GDM1 (cell line): ENCODE results near the gene RAB36.

Experiments used
- DNase-seq: peaks from one replicate; lab custom pipeline; 2025; lab: John Stamatoyannopoulos, UW

The RAB36 gene, protein sequence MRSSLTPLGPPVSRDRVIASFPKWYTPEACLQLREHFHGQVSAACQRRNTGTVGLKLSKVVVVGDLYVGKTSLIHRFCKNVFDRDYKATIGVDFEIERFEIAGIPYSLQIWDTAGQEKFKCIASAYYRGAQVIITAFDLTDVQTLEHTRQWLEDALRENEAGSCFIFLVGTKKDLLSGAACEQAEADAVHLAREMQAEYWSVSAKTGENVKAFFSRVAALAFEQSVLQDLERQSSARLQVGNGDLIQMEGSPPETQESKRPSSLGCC

DNA sequence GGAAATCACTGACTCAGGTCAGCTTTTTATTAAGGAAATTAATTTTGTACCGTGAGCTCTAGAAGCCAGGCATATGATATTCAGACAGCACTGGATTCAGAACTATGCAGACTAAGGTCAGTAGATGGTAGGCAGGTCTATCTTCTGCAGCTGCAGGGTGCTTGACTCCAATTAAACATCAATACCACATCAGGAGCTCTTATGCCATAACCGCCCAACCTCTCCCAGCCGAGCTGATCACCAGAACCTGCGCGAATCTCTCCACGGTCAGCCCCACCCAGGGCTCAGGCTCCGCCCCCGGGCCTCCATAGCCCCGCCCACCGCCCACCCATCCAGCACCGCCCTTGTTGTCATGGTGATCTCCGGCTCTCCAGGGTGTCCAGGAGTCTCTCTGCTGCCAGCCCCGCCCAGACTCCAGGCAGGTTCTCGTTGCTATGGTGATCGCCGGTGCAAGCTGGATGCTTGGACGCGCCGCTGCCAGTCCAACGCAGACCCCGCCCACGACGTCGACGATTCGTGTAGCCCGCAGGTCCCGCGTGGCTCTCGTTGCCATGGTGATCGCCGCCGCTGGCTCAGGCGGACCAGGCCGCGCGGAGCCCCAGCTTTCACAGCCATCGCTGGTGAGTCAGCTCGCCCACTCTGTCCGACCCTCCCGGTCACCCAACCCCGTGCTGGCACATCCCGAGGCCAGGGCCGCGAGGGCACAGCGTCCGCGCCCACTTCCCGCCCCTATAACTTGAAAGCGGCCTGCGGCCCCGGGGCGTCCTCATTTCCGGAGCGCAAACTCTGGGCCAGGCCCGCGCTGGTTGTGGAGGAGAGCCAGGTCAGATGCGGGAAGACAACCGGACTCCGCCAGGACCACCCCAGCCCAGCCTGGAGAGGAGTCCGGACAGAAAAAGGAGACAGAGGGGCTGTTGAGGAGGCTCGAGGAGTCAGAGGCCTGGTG is at the start of gene RAB36:
TSS of gene RAB36 (plus strand) at position 546 of the 946 bp plus-strand sequence. CDS start 1,140 bp downstream, outside the sequence.
- no peak for DNase-seq

DNA sequence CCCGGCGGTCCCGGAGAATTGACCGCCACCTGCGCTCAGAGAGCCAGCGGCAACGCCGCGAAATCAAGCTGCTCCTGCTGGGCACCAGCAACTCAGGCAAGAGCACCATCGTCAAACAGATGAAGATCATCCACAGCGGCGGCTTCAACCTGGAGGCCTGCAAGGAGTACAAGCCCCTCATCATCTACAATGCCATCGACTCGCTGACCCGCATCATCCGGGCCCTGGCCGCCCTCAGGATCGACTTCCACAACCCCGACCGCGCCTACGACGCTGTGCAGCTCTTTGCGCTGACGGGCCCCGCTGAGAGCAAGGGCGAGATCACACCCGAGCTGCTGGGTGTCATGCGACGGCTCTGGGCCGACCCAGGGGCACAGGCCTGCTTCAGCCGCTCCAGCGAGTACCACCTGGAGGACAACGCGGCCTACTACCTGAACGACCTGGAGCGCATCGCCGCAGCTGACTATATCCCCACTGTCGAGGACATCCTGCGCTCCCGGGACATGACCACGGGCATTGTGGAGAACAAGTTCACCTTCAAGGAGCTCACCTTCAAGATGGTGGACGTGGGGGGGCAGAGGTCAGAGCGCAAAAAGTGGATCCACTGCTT is 49.4 kb upstream of the RAB36 start:
- no peak for DNase-seq

DNA sequence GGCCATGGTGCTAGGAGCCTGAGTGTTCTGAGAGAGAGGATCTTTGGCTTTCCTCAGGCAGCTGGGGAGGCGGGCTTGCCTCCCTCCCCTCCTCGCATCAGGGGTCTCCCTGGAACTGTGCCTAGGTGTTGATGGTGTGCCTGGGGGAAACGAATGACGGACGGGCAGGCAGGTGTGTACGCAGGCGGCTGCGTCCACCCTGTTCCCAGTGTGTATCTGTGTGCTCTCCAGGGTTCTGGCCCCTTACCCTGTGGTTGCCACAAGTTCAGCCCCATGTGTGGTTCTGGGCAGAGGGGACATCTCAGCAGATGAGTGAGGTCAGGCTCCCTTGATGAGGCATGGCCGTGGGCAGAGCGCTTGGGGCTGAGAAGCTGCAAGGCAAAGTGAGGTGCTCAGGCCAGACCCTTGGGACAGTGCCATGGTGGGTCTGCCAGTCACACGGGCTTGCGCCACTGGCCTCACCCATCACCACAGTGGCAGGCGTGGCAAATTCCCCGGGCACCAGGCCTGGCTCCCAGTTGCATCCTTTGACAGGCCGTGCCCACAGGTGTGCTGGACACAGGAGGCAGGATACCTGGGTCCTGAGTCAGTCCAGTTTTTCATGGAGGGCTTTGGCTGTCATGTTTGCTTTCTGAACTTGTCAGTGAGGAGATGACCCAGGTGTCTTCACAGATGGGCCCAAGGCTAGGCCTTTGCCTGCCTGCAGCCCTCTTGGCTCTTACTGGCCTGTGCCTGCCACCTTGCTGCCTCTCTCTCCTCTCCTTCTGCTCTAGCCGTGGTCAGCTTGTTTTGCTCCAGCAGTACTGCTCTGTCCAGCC is 47.7 kb upstream of the RAB36 start:
- DNase-seq = no peak

DNA sequence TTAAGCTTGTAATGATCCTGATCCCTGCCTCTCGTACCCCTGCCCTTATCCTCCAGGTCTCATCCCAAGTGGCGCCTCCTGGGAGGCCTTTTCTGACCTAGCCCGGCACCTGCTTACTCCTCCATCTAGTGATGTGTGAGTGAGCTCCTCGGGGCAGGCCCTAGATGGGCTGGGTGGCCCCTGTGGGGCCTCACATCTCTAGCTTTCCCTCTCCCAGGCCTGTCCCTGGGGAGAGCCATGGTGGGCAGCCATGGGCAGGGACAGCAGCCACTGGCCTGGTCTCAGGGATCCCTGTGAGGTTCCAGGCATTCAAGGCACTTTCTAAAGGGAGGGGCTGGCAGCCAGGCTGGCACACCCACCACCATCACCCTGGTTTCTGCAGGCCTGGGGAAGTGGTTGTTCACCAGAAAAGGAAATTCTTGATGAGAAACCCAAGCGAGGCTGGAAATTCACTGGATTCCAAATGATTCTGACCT is 47.0 kb upstream of the RAB36 start:
- DNase-seq = no peak

DNA sequence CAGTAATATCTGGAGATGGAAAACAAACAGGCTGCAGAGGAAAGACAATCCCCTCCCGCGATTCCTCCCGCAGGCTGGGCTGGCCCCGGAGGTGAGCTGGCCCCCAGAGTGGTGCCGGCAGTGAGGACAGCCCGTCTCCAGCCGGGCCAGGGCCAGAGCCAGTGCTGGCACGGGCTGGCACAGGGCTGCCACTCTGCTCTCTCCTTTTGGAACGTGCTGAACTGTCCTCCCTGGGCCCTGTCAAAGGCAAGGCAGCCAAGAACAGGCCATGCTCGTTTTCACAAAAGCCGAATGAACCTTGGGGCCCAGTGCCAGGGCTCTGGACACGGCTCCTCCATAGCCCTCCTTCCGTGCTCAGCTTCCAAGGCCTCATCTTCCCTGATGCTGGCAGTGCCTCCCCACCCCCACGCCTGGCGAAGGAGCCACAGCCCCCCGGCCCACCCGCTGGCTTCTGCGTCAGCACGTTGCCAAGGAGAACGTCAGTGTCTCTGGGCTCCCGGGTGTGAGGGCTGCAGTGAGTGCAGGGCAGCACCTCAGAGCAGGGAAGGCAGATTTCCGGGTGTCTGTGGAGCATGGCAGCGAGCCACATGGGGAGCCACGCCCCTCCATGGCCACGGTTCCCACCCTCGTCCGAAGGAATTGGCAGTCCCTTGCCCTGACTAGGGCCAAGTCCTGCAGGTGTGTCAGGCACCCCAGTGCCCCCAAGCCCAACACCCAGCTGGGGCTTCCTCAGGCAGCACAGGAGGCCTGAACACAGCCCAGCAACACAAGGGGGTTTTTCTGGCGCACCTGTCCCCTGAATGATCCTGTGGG is 46.4 kb upstream of the RAB36 start:
- DNase-seq = no peak

DNA sequence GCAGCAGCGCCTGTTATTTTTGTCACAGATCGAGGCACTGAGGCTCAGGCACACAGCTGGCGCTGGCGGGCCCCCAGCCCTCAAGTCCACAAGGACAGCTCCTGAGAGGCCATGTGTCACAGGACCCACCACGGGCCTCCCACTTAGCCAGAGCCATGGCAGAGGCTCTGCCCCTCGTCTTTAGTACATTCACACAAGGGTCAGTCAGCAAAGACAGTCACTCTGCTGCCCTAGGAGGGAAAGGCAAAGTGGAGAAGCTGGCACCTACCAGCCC is 45.8 kb upstream of the RAB36 start:
- no peak for DNase-seq

DNA sequence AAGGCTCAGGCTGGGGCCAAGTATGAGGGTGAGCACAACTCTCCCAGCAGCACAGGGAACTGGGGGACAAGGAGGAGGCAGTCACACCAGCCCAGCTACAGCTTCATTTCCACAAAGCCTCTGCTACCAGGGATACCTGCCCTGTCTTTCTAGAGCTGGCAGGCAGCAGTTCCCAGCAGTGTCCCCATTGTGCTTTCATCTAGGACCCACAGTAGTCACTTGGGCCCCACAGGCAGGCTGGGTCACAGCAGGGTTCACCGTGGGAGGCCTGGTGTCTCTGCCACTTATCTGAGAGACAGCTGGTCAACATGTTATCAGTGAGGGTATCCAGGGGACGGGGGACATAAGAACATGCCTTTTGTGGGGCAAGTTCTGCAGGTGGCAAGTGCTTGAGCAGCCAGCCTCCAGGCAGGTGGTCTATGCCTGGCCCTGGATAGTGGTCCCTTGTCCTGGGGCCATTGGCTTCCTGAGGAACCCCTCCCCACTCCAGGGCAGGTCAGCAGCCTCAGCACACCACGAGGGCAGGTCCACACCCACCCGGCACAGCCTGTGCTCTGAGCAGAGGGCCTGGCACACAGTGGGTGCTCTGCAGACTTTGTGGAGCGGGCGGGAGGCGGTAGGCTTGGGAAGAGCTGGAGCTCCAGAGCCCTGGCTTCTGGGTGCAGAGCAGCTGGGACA is 45.0 kb upstream of the RAB36 start:
- DNase-seq = no peak

DNA sequence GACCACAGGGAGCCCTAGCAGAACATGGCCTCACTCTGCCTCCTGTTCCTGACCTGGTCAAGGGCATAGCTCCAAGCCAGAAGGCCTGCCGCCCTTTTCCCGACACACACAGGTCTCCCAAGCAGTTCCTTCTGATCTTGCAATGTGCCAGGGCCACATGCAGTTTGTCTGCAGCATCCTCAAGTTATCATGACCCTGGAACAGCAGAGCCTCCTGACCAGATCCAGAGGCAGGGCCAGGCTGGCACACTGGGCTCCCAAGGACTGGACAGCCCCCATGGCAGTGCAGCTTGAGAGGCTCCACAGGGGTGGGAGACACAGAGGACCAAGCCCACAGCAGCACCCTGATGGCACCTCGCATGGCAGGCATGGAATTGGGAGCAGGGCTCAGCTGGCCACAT is 43.8 kb upstream of the RAB36 start:
- no peak for DNase-seq

DNA sequence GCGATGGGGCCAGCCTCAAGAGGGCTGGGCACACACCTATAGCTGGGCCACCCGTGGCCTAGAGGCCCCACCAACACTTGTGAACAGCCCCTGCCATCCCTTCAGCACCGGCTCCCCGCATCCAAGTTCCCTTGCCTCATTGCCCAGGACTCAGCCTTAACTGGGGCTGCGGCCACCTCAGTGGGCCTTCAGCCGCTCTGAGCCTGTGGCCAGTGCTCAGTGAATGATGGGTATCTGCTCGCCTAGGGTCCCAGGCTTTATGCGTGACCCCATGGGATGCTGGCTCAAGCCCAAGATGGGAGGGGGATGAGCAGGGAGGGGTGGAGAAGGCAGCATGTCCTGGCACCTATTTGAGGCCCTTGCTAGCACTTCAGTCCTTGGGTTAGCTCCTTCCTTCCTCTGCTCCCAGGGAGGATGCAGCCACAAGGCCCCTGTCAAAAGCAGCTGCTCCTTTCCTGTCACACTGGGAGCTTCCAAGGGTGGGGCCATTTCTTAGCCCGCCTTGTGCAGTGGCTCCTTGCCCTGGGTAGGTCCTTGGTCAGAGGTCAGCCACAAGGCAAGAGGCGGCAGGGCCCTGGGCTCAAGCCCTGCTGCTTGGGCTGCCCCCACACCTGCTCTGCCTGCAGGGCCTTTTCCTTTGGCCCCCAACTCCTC is 43.1 kb upstream of the RAB36 start:
- DNase-seq = no peak

DNA sequence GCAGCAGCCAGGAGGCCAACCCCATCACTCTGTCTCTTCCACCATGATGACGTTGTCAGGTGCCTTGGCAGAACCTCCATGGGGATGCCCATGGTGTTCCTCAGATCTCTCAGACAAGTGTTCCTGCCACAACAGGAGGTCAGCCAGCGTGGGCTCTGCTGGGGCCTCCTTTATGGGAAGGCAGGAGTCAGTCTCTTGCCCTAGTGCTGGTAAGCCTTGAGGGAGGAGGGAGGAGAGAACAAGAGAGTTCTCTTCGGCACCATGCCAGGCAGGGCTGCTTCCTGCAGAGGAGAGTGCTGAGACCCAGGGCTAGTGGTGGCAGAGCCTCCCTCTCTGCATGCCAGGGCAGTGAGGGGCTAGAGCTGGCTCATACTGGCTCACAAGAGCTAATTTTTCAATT is 42.5 kb upstream of the RAB36 start:
- DNase-seq = no peak

DNA sequence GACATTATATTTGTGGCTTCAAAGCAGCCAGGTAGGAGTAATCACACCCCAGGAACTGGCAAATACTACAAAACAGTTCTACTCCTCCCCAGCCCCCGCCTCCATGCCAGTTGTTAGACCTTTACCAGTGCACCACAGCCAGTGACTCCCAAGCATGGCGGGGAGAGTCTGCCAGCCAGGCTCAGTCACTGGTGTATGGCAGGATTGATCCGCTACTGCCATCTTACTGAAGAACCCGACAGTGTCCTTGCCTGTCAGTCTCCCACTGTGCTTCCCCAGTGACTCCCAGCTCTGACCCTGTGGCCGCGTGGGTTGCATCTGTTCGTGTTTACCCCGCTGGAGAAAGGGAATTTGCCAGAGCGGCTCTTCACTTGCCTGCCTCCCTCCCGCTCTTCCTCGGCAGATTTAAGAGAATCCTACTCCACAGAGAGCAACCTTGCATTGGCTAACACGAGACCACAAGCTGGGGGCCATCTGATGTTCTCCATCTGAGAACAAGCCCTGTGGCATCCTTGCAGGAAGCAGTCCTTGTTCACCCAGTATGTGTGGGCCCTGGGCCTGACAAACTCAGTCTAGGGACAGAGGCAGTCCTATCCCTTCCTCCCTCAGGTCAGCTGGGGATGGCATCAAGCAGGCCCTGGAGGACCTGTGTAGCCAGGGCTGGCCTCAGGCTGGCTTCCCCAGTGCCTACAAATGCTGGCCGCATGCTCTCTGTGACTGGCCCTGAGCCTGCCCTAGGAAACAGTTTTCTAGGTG is 41.9 kb upstream of the RAB36 start:
- DNase-seq = no peak

DNA sequence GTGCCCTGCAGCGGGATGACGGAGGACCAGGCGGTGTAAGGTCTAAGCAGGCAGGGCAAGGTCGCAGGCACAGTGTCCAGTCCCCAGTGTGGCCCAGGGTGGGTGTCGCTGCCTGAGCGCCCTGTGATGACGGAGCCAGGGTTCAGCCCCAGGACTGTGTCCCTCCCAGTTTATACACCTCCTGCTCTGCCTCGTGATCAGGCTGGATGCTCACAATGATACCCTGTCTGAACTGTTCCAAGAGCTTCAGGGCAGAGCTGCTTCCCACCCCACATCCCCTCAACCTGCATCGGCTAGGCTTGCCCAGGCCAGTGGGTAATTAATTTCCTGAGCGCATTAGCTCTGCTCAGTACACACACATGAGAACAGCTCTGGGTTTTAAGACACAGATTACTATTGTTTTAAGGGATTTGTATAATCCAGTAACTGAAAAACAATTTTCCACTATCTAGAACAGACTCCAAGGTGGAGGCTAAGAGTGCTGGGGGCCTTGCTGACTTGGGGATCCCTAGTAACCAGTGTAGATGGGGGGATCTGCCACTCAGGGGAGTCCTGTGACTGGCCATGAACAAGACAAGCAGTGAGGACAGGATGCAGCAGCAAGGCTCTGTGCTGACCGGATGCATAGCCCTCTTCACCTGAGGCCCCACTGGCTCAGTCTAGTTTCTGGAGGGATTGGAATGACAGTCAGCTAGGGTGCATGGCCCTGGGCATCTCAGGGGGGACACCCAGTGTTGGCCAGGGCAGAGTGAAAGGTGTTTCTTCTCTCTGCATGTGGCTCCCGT is 40.9 kb upstream of the RAB36 start:
- no peak for DNase-seq

DNA sequence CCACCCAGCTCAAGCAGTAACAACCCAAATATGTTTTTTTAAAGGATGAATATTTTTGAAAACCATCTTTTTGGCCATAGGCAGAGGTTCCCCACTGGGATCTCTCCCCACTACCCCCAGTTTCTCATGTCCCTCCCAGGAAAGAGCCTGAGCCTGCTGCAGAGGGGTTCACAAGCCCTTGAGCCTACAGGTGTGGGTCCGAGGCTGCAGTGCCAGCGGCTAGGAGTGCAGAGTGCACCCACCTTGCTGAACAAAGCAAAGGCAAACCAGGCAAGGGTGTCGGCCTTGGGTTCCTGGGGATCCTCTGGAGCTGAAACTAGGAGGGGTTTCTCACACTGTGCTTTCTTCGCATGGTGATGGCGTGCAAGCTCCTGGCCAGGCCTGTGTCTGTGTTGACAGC is 40.0 kb upstream of the RAB36 start:
- no peak for DNase-seq

DNA sequence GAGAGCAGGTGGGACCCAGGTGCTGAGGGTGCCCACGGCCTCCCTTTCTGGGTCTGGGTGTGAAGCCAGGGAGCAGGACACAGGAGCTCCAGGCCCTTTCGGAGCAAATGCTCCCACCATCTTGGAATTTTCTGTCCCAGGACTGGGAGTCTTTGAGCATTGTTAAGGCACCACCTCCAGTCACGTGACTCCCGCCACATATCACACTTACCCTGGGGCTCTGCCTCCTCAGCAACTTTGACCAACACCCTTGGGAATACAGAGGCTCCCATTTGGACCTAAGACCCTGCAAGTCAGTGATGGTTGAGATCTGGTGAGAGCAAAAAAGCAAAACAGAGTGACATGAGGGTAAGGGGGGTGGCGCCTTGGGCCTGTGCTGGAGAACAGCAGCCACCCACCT is 39.4 kb upstream of the RAB36 start:
- no peak for DNase-seq

DNA sequence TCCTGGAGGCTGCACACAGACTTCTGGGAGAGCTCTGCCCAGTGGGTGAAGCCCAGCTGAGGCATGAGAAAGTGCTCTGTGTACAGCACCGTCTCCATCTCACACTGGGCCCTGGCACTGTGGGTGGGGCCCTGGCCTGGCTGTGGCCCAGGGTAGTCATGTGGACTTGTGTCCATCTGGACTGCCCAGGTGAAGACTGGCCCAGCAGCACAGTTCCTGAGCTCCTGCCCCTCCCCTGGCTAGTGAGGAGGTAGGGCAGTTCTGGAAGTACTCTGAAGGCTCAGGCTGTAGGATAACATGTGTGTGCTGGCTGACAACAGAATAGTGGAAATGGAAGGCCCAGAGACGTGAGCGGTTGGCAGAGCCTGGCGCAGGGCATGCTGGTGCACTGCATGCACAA is 38.9 kb upstream of the RAB36 start:
- DNase-seq = no peak

DNA sequence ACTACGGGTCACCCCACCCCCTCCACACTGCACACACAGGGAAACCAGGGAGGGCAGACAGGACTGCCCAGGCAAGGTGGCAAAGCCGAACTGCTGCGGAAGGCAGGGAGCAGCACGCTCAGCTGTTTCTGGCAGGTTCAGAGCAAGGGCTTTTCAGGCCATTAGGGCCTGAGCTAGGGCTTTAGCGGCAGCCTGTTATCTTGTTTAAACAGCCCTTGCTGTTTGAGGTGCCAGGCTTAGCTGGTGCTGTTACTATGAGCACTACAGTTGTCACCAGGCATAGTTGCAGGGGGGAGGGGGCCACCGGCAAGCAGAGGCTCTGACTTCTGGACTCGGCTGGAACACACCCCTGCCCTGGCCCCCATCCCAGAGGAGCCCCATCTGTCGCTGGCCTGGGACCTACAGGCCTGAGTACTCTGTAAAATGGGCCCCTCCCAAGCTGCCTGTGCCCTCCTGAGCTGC is 38.3 kb upstream of the RAB36 start:
- no peak for DNase-seq

DNA sequence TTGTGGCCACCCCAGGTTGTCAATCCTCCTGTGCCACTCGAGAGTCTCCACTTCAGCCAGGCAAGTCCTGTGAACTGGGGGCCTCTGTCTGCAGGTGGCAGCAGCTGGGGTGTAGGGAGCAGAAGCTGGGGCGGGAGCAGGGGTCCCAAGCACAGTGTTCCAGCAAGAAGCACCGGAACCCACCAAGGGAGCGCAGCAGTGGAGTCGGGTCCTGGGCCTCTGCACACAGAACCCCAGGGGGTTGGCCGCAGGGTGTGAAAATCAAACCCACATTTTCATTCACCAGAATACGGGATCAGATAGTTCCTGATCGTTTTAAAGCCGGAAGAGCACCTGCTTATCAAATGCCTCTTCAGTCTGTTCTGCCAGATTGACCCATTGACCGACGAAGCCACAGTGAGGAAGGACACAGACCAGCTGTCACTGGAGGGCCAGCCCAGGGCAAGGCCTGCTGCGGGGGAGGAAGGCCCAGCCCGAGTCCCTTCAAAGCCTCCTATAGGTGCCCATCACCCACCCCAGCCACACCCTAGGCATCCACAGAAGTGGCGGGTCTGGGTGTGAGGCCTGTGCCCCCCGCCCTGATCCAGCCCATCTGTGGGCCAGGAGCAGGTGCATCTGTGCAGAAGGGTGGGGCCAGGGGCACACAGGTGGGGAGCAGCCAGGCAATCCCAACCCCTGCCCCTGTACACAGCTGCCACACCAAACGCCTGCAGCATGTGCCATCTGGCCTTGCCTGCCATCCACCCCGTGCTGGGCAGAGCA is 37.6 kb upstream of the RAB36 start:
- no peak for DNase-seq
